WTC11 (cell line): ENCODE measurements around the gene IQCK.

Source experiments
- CTCF ChIP-seq: fragments of 200-600 bp; IDR thresholded peaks from 2 replicates; pipeline ENCODE4 v1.8.0; 2022; ENCODE audit warnings: antibody characterized with exemption
- FOXP4 ChIP-seq: sonication (generic); formaldehyde crosslinking; IDR thresholded peaks from 2 replicates; pipeline ENCODE4 v1.8.0; 2022; ENCODE audit warnings: mild to moderate bottlenecking, missing genetic modification reagents
- KAT7 ChIP-seq: sonication (generic); formaldehyde crosslinking; IDR thresholded peaks from 2 replicates; pipeline ENCODE4 v1.8.1; 2023; ENCODE audit warnings: missing genetic modification reagents, mild to moderate bottlenecking, borderline replicate concordance
- NFE2L1 ChIP-seq: sonication (generic); formaldehyde crosslinking; IDR thresholded peaks from 2 replicates; pipeline ENCODE4 v1.8.1; 2023; ENCODE audit warnings: missing genetic modification reagents
- TF ChIP-seq, protein P1 (sequence below): fragments of 250-450 bp; sonication (Bioruptor Pico); IDR thresholded peaks from 2 replicates; pipeline ENCODE4 v2.1.2; 2022; ENCODE audit warnings: mild to moderate bottlenecking, moderate library complexity
- TF ChIP-seq, protein P2 (sequence below): sonication (generic); formaldehyde crosslinking; IDR thresholded peaks from 2 replicates; pipeline ENCODE4 v1.8.1; 2023; ENCODE audit warnings: mild to moderate bottlenecking, missing genetic modification reagents, moderate library complexity
- TF ChIP-seq, protein P3 (sequence below): sonication (generic); formaldehyde crosslinking; IDR thresholded peaks from 2 replicates; pipeline ENCODE4 v1.8.0; 2023; ENCODE audit warnings: missing genetic modification reagents
- TF ChIP-seq, protein P4 (sequence below): sonication (generic); formaldehyde crosslinking; IDR thresholded peaks from 2 replicates; pipeline ENCODE4 v1.8.0; 2022; ENCODE audit warnings: missing genetic modification reagents
- TF ChIP-seq, protein P5 (sequence below): sonication (generic); formaldehyde crosslinking; IDR thresholded peaks from 2 replicates; pipeline ENCODE4 v1.8.1; 2022; ENCODE audit warnings: mild to moderate bottlenecking, missing genetic modification reagents, moderate library complexity, borderline replicate concordance

- TF ChIP-seq CTCF (no peak), KAT7 (CRISPR knock-in tag) (no peak), FOXP4 (no peak), NFE2L1 (CRISPR knock-in tag) (no peak)
- TF ChIP-seq, protein P1, sequence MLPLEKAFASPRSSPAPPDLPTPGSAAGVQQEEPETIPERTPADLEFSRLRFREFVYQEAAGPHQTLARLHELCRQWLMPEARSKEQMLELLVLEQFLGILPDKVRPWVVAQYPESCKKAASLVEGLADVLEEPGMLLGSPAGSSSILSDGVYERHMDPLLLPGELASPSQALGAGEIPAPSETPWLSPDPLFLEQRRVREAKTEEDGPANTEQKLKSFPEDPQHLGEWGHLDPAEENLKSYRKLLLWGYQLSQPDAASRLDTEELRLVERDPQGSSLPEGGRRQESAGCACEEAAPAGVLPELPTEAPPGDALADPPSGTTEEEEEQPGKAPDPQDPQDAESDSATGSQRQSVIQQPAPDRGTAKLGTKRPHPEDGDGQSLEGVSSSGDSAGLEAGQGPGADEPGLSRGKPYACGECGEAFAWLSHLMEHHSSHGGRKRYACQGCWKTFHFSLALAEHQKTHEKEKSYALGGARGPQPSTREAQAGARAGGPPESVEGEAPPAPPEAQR (CRISPR knock-in tag): no peak
- TF ChIP-seq, protein P2, sequence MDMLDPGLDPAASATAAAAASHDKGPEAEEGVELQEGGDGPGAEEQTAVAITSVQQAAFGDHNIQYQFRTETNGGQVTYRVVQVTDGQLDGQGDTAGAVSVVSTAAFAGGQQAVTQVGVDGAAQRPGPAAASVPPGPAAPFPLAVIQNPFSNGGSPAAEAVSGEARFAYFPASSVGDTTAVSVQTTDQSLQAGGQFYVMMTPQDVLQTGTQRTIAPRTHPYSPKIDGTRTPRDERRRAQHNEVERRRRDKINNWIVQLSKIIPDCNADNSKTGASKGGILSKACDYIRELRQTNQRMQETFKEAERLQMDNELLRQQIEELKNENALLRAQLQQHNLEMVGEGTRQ (CRISPR knock-in tag): no peak
- TF ChIP-seq, protein P3, sequence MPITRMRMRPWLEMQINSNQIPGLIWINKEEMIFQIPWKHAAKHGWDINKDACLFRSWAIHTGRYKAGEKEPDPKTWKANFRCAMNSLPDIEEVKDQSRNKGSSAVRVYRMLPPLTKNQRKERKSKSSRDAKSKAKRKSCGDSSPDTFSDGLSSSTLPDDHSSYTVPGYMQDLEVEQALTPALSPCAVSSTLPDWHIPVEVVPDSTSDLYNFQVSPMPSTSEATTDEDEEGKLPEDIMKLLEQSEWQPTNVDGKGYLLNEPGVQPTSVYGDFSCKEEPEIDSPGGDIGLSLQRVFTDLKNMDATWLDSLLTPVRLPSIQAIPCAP (CRISPR knock-in tag): no peak
- TF ChIP-seq, protein P4, sequence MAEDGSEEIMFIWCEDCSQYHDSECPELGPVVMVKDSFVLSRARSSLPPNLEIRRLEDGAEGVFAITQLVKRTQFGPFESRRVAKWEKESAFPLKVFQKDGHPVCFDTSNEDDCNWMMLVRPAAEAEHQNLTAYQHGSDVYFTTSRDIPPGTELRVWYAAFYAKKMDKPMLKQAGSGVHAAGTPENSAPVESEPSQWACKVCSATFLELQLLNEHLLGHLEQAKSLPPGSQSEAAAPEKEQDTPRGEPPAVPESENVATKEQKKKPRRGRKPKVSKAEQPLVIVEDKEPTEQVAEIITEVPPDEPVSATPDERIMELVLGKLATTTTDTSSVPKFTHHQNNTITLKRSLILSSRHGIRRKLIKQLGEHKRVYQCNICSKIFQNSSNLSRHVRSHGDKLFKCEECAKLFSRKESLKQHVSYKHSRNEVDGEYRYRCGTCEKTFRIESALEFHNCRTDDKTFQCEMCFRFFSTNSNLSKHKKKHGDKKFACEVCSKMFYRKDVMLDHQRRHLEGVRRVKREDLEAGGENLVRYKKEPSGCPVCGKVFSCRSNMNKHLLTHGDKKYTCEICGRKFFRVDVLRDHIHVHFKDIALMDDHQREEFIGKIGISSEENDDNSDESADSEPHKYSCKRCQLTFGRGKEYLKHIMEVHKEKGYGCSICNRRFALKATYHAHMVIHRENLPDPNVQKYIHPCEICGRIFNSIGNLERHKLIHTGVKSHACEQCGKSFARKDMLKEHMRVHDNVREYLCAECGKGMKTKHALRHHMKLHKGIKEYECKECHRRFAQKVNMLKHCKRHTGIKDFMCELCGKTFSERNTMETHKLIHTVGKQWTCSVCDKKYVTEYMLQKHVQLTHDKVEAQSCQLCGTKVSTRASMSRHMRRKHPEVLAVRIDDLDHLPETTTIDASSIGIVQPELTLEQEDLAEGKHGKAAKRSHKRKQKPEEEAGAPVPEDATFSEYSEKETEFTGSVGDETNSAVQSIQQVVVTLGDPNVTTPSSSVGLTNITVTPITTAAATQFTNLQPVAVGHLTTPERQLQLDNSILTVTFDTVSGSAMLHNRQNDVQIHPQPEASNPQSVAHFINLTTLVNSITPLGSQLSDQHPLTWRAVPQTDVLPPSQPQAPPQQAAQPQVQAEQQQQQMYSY (CRISPR knock-in tag): no peak
- TF ChIP-seq, protein P5, sequence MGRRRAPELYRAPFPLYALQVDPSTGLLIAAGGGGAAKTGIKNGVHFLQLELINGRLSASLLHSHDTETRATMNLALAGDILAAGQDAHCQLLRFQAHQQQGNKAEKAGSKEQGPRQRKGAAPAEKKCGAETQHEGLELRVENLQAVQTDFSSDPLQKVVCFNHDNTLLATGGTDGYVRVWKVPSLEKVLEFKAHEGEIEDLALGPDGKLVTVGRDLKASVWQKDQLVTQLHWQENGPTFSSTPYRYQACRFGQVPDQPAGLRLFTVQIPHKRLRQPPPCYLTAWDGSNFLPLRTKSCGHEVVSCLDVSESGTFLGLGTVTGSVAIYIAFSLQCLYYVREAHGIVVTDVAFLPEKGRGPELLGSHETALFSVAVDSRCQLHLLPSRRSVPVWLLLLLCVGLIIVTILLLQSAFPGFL (CRISPR knock-in tag): no peak
These were observed 127.0 kb downstream of the IQCK start for GRCh38 chr16:19844945-19845641.
